ENCODE data around the gene MAP3K3.
"Not testable (repeated sequence)": the region's sequence is repeated elsewhere in the genome, so short reads cannot be mapped to it uniquely, and the experiment has no call there.

DNA sequence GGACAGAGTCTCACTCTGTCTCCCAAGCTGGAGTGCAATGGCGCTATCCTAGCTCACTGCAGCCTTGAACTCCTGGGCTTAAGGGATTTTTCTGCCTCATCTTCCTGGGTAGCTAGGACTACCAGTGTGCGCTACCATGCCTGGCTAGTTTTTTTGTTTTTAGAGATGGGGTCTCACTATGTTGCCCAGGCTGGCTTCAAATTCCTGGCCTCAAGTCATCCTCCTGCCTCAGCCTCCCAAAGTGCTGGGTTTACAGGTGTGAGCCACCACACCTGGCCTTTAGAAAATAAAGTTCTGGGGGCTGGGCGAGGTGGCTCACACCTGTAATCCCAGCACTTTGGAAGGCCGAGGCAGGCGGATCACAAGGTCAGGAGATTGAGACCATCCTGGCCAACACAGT lies 98.0 kb downstream of the MAP3K3 start:
- TF ChIP-seq, protein P1, sequence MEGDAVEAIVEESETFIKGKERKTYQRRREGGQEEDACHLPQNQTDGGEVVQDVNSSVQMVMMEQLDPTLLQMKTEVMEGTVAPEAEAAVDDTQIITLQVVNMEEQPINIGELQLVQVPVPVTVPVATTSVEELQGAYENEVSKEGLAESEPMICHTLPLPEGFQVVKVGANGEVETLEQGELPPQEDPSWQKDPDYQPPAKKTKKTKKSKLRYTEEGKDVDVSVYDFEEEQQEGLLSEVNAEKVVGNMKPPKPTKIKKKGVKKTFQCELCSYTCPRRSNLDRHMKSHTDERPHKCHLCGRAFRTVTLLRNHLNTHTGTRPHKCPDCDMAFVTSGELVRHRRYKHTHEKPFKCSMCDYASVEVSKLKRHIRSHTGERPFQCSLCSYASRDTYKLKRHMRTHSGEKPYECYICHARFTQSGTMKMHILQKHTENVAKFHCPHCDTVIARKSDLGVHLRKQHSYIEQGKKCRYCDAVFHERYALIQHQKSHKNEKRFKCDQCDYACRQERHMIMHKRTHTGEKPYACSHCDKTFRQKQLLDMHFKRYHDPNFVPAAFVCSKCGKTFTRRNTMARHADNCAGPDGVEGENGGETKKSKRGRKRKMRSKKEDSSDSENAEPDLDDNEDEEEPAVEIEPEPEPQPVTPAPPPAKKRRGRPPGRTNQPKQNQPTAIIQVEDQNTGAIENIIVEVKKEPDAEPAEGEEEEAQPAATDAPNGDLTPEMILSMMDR (IDR thresholded peaks at IDR 0.05; ENCODE audit: low read depth, low read length, poor library complexity, severe bottlenecking), result not testable (repeated sequence)
- TF ChIP-seq EZH2phosphoT487 (IDR thresholded peaks at IDR 0.05; ENCODE audit: borderline replicate concordance, low read length), result not testable (repeated sequence)

Data from DOHH2 (cell line).